K562 (cell line): ENCODE results near the gene ARHGAP25.

ENCODE experiments used
- BRCA1 ChIP-seq, 2 experiments: fragments of 450-650 bp in 1 of 2; sonication (generic) in 1 of 2; formaldehyde crosslinking in 1 of 2; IDR thresholded peaks; 2 replicates each; pipeline versions ENCODE4 v1.5.0 to v1.6.1; 2017 to 2020; ENCODE audit warnings: mild to moderate bottlenecking in 1 of 2, missing genetic modification reagents in 1 of 2
- E2F1 ChIP-seq: sonication (generic); formaldehyde crosslinking; IDR thresholded peaks from 2 replicates; pipeline ENCODE4 v1.8.1; 2023; ENCODE audit warnings: mild to moderate bottlenecking, missing genetic modification reagents, moderate library complexity
- SAP30 ChIP-seq: fragments of 200-600 bp; sonication (generic); IDR thresholded peaks from 2 replicates; pipeline ENCODE4 v1.6.1; 2012; ENCODE audit warnings: borderline replicate concordance, low read depth, mild to moderate bottlenecking, moderate library complexity, low read length, control low read depth, inconsistent platforms; ENCODE audit not compliant: insufficient read depth, poor library complexity, severe bottlenecking
- TCF7L2 ChIP-seq: fragments of 150-350 bp; IDR thresholded peaks from 2 replicates; pipeline ENCODE4 v1.6.1; 2016; ENCODE audit warnings: low read depth, mild to moderate bottlenecking, low read length, moderate library complexity
- ZNF354B ChIP-seq: fragments of 250-450 bp; sonication (Bioruptor Pico); IDR thresholded peaks from 2 replicates; pipeline ENCODE4 v1.4.0; 2020
- TF ChIP-seq, protein P1 (sequence below): sonication (generic); formaldehyde crosslinking; IDR thresholded peaks from 2 replicates; pipeline ENCODE4 v1.8.1; 2022; ENCODE audit warnings: missing genetic modification reagents
- TF ChIP-seq, protein P2 (sequence below): fragments of 250-450 bp; sonication (Bioruptor Pico); IDR thresholded peaks from 2 replicates; pipeline ENCODE4 v1.5.0; 2021; ENCODE audit warnings: mild to moderate bottlenecking, moderate library complexity

DNA sequence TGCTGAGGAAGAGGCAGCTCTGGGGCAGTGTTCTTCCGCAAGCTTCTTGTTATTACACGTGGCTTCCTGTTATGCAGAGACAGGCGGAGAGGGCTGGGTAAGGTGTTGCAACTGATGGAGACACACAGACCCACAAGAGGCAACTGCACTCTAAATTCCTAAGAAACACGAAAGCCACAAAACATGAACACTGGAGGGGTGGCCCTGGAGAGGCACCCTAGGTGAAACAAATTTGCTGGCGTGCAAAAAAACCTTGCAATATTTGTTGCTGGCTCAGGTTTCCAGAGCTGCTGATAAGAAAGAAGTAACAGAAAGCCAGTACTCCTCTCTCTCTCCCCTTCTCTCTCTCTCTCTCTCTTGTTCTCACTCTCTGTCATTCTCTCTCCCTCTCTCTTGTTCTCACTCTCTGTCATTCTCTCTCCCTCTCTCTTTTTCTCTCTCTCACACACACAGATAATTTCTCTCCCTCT is 31.8 kb downstream of the ARHGAP25 start:
- TF ChIP-seq SAP30 (no peak), E2F1 (CRISPR knock-in tag) (no peak), TCF7L2 (no peak), ZNF354B (CRISPR knock-in tag) (no peak), BRCA1 (IDR thresholded peaks at IDR 0.05) (no peak), BRCA1 (CRISPR knock-in tag; IDR thresholded peaks at IDR 0.05) (no peak)
- TF ChIP-seq, protein P1, sequence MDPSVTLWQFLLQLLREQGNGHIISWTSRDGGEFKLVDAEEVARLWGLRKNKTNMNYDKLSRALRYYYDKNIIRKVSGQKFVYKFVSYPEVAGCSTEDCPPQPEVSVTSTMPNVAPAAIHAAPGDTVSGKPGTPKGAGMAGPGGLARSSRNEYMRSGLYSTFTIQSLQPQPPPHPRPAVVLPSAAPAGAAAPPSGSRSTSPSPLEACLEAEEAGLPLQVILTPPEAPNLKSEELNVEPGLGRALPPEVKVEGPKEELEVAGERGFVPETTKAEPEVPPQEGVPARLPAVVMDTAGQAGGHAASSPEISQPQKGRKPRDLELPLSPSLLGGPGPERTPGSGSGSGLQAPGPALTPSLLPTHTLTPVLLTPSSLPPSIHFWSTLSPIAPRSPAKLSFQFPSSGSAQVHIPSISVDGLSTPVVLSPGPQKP (CRISPR knock-in tag) = no peak
- TF ChIP-seq, protein P2, sequence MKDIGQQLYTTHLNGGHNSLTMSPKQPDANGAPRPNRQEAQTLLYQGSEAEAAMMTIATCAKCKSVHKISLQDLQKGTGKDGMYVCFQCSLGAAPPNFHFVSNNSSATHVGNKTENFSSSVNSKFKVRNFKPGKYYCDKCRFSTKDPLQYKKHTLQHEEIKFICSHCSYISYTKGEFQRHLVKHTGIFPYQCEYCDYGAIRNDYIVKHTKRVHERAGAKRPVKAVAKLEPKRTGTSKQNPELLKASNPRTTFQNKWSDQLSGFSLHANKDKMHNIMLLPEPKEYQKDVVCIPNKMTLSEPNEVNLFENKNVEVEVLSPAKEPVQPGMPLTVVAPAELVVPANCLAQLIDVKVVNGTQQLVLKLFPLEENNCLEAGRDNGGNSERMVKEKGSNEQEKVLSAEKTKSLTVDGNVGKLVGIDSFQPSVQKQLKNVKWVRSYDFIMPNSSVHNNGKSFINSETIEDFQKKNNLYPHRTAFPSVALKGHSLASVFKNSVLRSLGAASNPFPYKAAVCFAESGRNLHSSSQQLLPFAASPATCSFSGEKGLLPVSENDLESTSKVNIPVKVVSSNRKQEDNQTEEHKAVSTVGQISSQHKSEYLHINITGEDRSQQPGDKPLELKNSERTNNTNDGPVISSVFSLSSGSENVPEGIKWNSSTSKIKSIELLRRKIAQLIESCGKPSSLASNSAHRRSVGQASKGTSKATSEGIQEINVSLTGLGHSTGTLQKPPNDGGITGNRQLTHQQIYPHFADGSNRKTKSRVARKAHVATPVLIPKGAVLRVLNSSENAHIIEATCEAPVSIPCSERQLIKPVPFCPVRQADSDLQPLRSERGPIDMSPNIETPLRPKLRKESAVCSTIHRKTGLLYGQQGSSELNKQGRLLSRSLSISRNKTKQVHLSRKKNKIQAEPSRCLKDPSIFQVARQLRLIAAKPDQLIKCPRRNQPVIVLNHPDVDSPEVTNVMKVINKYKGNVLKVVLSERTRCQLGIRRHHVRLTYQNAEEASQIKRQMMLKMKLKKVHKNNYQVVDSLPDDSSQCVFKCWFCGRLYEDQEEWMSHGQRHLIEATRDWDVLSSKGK = no peak
